ENCODE data around the gene CFAP221.

DNA sequence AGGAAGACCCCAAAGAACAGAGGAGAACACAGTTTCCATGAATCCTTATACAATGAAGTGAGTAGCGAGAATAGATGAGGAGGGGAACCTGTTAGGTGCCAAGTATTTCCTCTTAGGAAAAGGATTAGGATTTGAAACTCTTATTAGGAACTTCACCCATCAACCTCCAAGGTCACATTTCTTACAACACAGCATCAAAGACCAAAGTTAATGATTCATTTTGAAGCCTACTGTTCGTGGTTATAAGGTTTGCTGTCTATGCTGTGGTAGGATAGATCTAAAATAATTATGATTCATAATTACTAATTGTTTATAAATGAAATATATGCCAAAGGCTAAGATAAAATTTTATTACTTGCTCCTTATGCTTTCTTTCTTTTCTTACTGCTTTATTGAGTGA, 6.1 kb downstream of the CFAP221 start:
- TF ChIP-seq, protein P1, sequence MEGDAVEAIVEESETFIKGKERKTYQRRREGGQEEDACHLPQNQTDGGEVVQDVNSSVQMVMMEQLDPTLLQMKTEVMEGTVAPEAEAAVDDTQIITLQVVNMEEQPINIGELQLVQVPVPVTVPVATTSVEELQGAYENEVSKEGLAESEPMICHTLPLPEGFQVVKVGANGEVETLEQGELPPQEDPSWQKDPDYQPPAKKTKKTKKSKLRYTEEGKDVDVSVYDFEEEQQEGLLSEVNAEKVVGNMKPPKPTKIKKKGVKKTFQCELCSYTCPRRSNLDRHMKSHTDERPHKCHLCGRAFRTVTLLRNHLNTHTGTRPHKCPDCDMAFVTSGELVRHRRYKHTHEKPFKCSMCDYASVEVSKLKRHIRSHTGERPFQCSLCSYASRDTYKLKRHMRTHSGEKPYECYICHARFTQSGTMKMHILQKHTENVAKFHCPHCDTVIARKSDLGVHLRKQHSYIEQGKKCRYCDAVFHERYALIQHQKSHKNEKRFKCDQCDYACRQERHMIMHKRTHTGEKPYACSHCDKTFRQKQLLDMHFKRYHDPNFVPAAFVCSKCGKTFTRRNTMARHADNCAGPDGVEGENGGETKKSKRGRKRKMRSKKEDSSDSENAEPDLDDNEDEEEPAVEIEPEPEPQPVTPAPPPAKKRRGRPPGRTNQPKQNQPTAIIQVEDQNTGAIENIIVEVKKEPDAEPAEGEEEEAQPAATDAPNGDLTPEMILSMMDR (IDR thresholded peaks at IDR 0.05) = no peak
- no peak for TF ChIP-seq POLR2A (IDR thresholded peaks at IDR 0.05)
